Cardiac fibroblast (primary cell): Measurements from ENCODE around the gene ZNHIT1.
A peak's percentile ranks its signal among the peaks of the same experiment; 100 is the strongest.

ENCODE experiments used
- DNase-seq, 2 donors: peaks; one replicate each; pipeline versions ENCODE4 v3.0.0 to v3.0.0-alpha.2; 2010; ENCODE audit warnings: low read depth in 2 of 2
- H3K4me3 ChIP-seq, 2 donors: replicated peaks in 1 of 2; 1 replicate in 1 of 2; 2 replicates in 1 of 2; pipeline ENCODE4 v1.5.1; 2011; ENCODE audit warnings: low read depth in 2 of 2, low read length in 2 of 2, mild to moderate bottlenecking in 2 of 2, moderate library complexity in 1 of 2
- TF ChIP-seq, protein P1 (sequence below): IDR thresholded peaks from one replicate; pipeline ENCODE4 v1.5.1; 2011; ENCODE audit warnings: low read depth, mild to moderate bottlenecking, low read length, inconsistent platforms

The ZNHIT1 gene

DNA sequence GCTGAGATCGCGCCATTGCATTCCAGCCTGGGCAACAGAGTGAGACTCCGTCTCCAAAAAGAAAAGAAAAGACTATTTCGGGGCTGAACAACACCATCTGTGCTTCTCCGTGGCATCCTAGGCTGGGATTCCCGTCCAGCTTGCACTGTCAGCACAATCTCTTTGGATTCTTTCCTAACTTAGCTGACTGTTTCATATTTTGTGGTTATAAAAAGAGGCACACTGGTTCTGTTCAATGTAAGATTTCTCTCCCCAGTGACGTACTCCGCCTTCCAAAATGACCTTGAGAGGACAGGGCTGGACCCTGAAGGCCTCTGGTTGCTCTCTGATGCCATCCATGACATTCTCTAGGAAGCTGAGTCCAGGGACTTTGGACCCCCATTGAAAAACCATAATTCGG, 8.8 kb downstream of the ZNHIT1 start:
- no peak overlapping the region for H3K4me3 ChIP-seq
- no peak for DNase-seq
- TF ChIP-seq, protein P1, sequence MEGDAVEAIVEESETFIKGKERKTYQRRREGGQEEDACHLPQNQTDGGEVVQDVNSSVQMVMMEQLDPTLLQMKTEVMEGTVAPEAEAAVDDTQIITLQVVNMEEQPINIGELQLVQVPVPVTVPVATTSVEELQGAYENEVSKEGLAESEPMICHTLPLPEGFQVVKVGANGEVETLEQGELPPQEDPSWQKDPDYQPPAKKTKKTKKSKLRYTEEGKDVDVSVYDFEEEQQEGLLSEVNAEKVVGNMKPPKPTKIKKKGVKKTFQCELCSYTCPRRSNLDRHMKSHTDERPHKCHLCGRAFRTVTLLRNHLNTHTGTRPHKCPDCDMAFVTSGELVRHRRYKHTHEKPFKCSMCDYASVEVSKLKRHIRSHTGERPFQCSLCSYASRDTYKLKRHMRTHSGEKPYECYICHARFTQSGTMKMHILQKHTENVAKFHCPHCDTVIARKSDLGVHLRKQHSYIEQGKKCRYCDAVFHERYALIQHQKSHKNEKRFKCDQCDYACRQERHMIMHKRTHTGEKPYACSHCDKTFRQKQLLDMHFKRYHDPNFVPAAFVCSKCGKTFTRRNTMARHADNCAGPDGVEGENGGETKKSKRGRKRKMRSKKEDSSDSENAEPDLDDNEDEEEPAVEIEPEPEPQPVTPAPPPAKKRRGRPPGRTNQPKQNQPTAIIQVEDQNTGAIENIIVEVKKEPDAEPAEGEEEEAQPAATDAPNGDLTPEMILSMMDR, result no peak

GRCh38 chr7:101231644-101232043, 13.7 kb downstream of the ZNHIT1 start:
- TF ChIP-seq, protein P1, result no peak
- DNase-seq, result peak in 1 of 2 donors; percentile 20
- no peak overlapping the region for H3K4me3 ChIP-seq

DNA sequence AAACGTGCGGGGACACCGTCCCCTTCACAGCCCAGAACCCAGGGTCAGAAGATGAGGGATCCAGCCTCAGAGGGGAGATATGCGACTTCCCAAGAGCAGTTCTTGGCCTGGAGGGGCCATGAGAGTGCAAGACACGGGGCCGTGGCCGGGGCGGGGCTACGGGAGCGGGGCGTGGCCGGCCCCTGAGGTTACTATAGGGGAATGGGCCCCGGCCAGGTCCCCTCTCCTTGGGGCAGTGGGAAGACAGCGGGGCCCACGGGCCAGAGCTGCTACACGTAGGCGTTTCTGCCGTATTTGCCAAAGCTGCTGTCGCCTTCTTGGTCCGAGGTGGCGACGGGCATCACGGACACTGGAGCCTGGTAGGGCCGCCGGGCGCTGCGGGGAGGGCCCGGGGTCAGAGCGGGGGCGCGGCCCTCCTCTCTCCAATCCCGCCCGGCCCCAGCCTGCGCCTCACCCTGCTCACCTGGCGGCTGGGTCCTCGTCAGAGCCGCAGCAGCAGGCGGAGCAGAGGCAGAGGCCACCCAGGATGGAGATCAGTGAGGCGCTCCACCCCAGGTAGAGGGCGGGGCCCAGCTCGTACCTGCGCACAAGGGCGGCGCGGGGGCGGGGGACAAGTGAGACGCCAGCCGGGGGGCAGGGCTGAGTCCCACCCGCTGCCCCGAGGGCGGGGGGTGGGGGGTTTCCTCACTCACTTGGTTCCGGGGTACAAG, 14.3 kb downstream of the ZNHIT1 start:
- TF ChIP-seq, protein P1, result no peak
- DNase-seq, result no peak
- no peak overlapping the region for H3K4me3 ChIP-seq

GRCh38 chr7:101233907-101234547, 16.1 kb downstream of the ZNHIT1 start:
- H3K4me3 ChIP-seq, result no peak overlapping the region
- no peak for DNase-seq
- TF ChIP-seq, protein P1, result no peak

DNA sequence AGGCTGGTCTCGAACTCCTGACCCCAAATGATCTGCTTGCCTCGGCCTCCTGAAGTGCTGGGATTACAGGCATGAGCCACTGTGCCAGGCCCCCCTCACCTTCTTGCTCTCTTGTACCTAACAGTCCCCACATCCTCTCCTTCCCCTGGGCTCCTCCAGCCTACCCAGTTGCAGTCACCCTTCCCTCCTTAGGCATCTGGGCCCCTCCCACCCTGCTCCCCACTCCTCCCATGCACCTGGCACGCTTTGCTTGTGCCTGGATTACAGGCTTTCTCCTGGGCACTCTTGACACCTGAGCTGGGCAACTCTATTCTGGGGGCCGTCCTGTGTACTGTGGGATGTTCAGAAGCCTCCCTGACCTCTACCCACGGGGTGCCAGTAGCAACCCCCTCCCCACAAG, 16.7 kb downstream of the ZNHIT1 start:
- DNase-seq, result no peak
- no peak overlapping the region for H3K4me3 ChIP-seq
- TF ChIP-seq, protein P1, result no peak

GRCh38 chr7:101235050-101235449, 17.1 kb downstream of the ZNHIT1 start:
- H3K4me3 ChIP-seq, result no peak overlapping the region
- no peak for DNase-seq
- TF ChIP-seq, protein P1, result peak; percentile 40

- no peak for DNase-seq
- TF ChIP-seq, protein P1, result no peak
- no peak overlapping the region for H3K4me3 ChIP-seq
Measured at GRCh38 chr7:101235522-101235921, 17.6 kb downstream of the ZNHIT1 start.
